B cell (primary cell): ENCODE measurements around the gene CACNA2D4. TPM values are rescaled to one million over a fixed set of nuclear protein-coding genes. Genes with fewer than 3 reads are reported as not detected.

ENCODE experiments used
- ATAC-seq: fragments of 200-7000 bp; cut with Tn5 transposase; one replicate; pipeline ENCODE4 v1.10.0; 2021; ENCODE audit warnings: low read depth, mild to moderate bottlenecking, moderate number of reproducible peaks, moderate library complexity
- CTCF ChIA-PET: fragments of 350-600 bp; sonication (Branson Sonifier 250); formaldehyde crosslinking; loops from one replicate; lab custom pipeline; 2021; ENCODE audit warnings: antibody characterized with exemption, inconsistent platforms; lab: Charles Lee
- POLR2A ChIA-PET: fragments of 350-600 bp; sonication (Branson Sonifier 250); formaldehyde crosslinking; loops from one replicate; lab custom pipeline; 2021; ENCODE audit warnings: antibody characterized with exemption; lab: Charles Lee
- DNase-seq: peaks from one replicate; pipeline ENCODE4 v3.0.0; 2013
- H2AFZ ChIP-seq: 2 replicates; pipeline ENCODE4 v1.6.1; 2012; ENCODE audit warnings: mild to moderate bottlenecking, low read depth, low read length; ENCODE audit not compliant: insufficient read depth, poor library complexity, severe bottlenecking
- H3K27ac ChIP-seq, 2 donors: 1 replicate in 1 of 2; 2 replicates in 1 of 2; pipeline ENCODE4 v1.5.1; 2012 to 2013; ENCODE audit warnings: low read length in 2 of 2, mild to moderate bottlenecking in 2 of 2, moderate library complexity in 1 of 2
- H3K27me3 ChIP-seq, 4 experiments: fragments of 200-600 bp in 1 of 4; sonication (generic) in 1 of 4; replicated peaks in 1 of 4; 1 replicate in 2 of 4; 2 replicates in 2 of 4; pipeline versions ENCODE4 v1.6.1 to v1.7.0; 2013 to 2016; ENCODE audit warnings: low read length in 3 of 4, mild to moderate bottlenecking in 2 of 4, mixed read lengths in 1 of 4, moderate library complexity in 1 of 4; ENCODE audit not compliant: insufficient read depth in 4 of 4, control insufficient read depth in 3 of 4; ENCODE audit errors: control extremely low read depth in 1 of 4
- H3K36me3 ChIP-seq, 2 experiments: replicated peaks in 1 of 2; 1 replicate in 1 of 2; 2 replicates in 1 of 2; pipeline versions ENCODE4 v1.6.1 to v1.7.1; 2013; ENCODE audit warnings: low read length in 1 of 2; ENCODE audit not compliant: insufficient read depth in 2 of 2, control insufficient read depth in 1 of 2; ENCODE audit errors: control extremely low read depth in 1 of 2, extremely low read depth in 1 of 2
- H3K4me1 ChIP-seq, 2 donors: fragments of 200-600 bp in 1 of 2; sonication (generic) in 1 of 2; 1 replicate in 1 of 2; 2 replicates in 1 of 2; pipeline versions ENCODE4 v1.5.1 to v1.6.1; 2013 to 2017; ENCODE audit warnings: low read length in 2 of 2; ENCODE audit not compliant: control insufficient read depth in 2 of 2, insufficient read depth in 2 of 2
- H3K4me2 ChIP-seq: replicated peaks from 2 replicates; pipeline ENCODE3; 2012; ENCODE audit warnings: mild to moderate bottlenecking, low read depth, low read length; ENCODE audit not compliant: poor library complexity, severe bottlenecking
- H3K4me3 ChIP-seq, 5 experiments: fragments of 200-600 bp in 1 of 5; sonication (generic) in 1 of 5; 1 replicate in 3 of 5; 2 replicates in 2 of 5; pipeline versions ENCODE4 v1.5.1 to v1.7.0; 2011 to 2016; ENCODE audit warnings: low read length in 4 of 5, mild to moderate bottlenecking in 4 of 5, low read depth in 2 of 5, control low read depth in 1 of 5, moderate library complexity in 1 of 5; ENCODE audit not compliant: insufficient read depth in 1 of 5; ENCODE audit errors: control extremely low read depth in 1 of 5, extremely low read depth in 1 of 5
- H3K79me2 ChIP-seq: fragments of 200-600 bp; sonication (generic); one replicate; pipeline ENCODE4 v1.6.0; 2016; ENCODE audit warnings: low read length; ENCODE audit not compliant: control insufficient read depth, insufficient read depth
- H3K9ac ChIP-seq: fragments of 200-600 bp; sonication (generic); 2 replicates; pipeline ENCODE4 v1.6.1; 2017; ENCODE audit warnings: mild to moderate bottlenecking, low read length, moderate library complexity
- H3K9me3 ChIP-seq, 3 donors: one replicate each; pipeline versions ENCODE4 v1.6.1 to v1.7.1; 2013; ENCODE audit warnings: low read length in 2 of 3; ENCODE audit not compliant: control insufficient read depth in 2 of 3, insufficient read depth in 1 of 3; ENCODE audit errors: control extremely low read depth in 1 of 3
- H4K20me1 ChIP-seq: 2 replicates; pipeline ENCODE4 v1.6.0; 2012; ENCODE audit warnings: mild to moderate bottlenecking, low read length; ENCODE audit not compliant: insufficient read depth, control insufficient read depth, poor library complexity, severe bottlenecking
- H3K27ac Mint-ChIP-seq: one replicate; pipeline ENCODE4 v1.8.0; 2021; ENCODE audit warnings: mixed read lengths
- H3K27me3 Mint-ChIP-seq: one replicate; pipeline ENCODE4 v1.8.0; 2021; ENCODE audit warnings: mixed read lengths
- H3K4me1 Mint-ChIP-seq: one replicate; pipeline ENCODE4 v1.8.0; 2021; ENCODE audit warnings: mixed read lengths
- H3K4me3 Mint-ChIP-seq: one replicate; pipeline ENCODE4 v1.8.0; 2021; ENCODE audit warnings: mixed read lengths
- H3K9me3 Mint-ChIP-seq: one replicate; pipeline ENCODE4 v1.8.0; 2022; ENCODE audit warnings: mixed read lengths; ENCODE audit not compliant: insufficient read depth
- CTCF ChIP-seq: fragments of 200-600 bp; IDR thresholded peaks from one replicate; pipeline ENCODE4 v1.8.0; 2022; ENCODE audit warnings: antibody characterized with exemption, mild to moderate bottlenecking
- EZH2 ChIP-seq: IDR thresholded peaks from 2 replicates; pipeline ENCODE4 v1.6.1; 2012; ENCODE audit warnings: borderline replicate concordance, low read depth, mild to moderate bottlenecking, moderate library complexity, low read length; ENCODE audit not compliant: insufficient read depth, poor library complexity, severe bottlenecking
- WGBS: methylation state at CpG from one replicate; pipeline ENCODE4 v1.1.5; 2013; ENCODE audit warnings: missing lambda C conversion rate; ENCODE audit not compliant: insufficient coverage; 5-methylcytosine and 5-hydroxymethylcytosine counted together
- intact Hi-C: fragments of 100-400 bp; cut with micrococcal nuclease; formaldehyde crosslinking; loops from one replicate; pipeline ENCODE4 v1.10.0; 2022
- polyA plus RNA-seq: library from polyadenylated mRNA; depleted of rRNA; stranded (reverse); fragments of >200 nt; gene quantifications from 2 replicates; pipeline ENCODE4 v1.2.3, GENCODE V29; 2012
- total RNA-seq, 2 donors: library from RNA; stranded (reverse); fragments of 120-200 nt in 1 of 2; gene quantifications; 1 replicate in 1 of 2; 2 replicates in 1 of 2; pipeline versions ENCODE4 v1.2.3 to v1.2.4, GENCODE V29; 2013 to 2022

CACNA2D4 gene
- total and polyA plus RNA-seq, 2 donors (not counting 1 experiment from before 2014, with no cell fraction given) = 6.0 to 7.4 TPM

GRCh38 chr12:1883513-1883912 lies 34.9 kb downstream of the CACNA2D4 start:
- peaks cover 33% of the 10 kb centered on the region for H3K27me3 Mint-ChIP-seq
- no peak overlapping the region for H3K27ac Mint-ChIP-seq
- Histone ChIP-seq H3K4me3 (no peak overlapping the region), H3K27ac (no peak overlapping the region), H3K27me3 (peaks cover 0 to 2% (median 0%) of the 10 kb centered on the region in 4 experiments), H2AFZ (no peak overlapping the region), H3K9ac (no peak overlapping the region), H3K4me1 (no peaks in the 10 kb centered on the region), H3K9me3 (no peaks in the 10 kb centered on the region), H3K4me2 (no peak overlapping the region), H4K20me1 (no peaks in the 10 kb centered on the region), H3K36me3 (no peaks in the 10 kb centered on the region), H3K79me2 (no peaks in the 10 kb centered on the region)
- H3K4me1 Mint-ChIP-seq = no peaks in the 10 kb centered on the region
- CTCF ChIA-PET = no interaction called here
- no peak overlapping the region for H3K4me3 Mint-ChIP-seq
- H3K9me3 Mint-ChIP-seq = no peaks in the 10 kb centered on the region
- intact Hi-C loops = no loop called here
- POLR2A ChIA-PET = no interaction called here
- 85% methylated on average over 7 of the region's 8 CpGs for WGBS
- ATAC-seq = no peak
- DNase-seq = no peak
- no peak for TF ChIP-seq CTCF
- no peak for TF ChIP-seq EZH2

- Mint-ChIP-seq H3K27me3 (peaks cover 31% of the 10 kb centered on the region), H3K4me3 (no peak overlapping the region), H3K27ac (no peak overlapping the region), H3K4me1 (no peaks in the 10 kb centered on the region), H3K9me3 (no peaks in the 10 kb centered on the region)
- no peak overlapping the region for H3K9ac ChIP-seq
- intact Hi-C loops = no loop called here
- ATAC-seq (no peak), DNase-seq (no peak)
- no peaks in the 10 kb centered on the region for H3K4me1 ChIP-seq
- no peak overlapping the region for H3K4me3 ChIP-seq
- H3K36me3 ChIP-seq = no peaks in the 10 kb centered on the region
- TF ChIP-seq EZH2 (no peak), CTCF (no peak)
- H3K27ac ChIP-seq = no peak overlapping the region
- H3K79me2 ChIP-seq = no peaks in the 10 kb centered on the region
- no peaks in the 10 kb centered on the region for H4K20me1 ChIP-seq
- ChIA-PET CTCF (no interaction called here), POLR2A (no interaction called here)
- H2AFZ ChIP-seq = no peak overlapping the region
- no peaks in the 10 kb centered on the region for H3K9me3 ChIP-seq
- H3K4me2 ChIP-seq = no peak overlapping the region
- H3K27me3 ChIP-seq = peaks cover 0 to 2% (median 0%) of the 10 kb centered on the region in 4 experiments
- 97% methylated on average over 16 of the region's 19 CpGs for WGBS
Measured at GRCh38 chr12:1882850-1883470, 35.5 kb downstream of the CACNA2D4 start.
